Gastroesophageal sphincter (tissue), 3 donors: ENCODE results near the gene TSACC.

Experiments
- CTCF ChIP-seq, 4 experiments: fragments of 200-600 bp in 2 of 4; fragments of 450-650 bp in 2 of 4; sonication (generic) in 1 of 4; IDR thresholded peaks; one replicate each; pipeline ENCODE4 v1.5.1; 2017 to 2019; ENCODE audit warnings: antibody characterized with exemption in 4 of 4, mild to moderate bottlenecking in 2 of 4, moderate library complexity in 2 of 4
- POLR2AphosphoS5 ChIP-seq: sonication (generic); formaldehyde crosslinking; IDR thresholded peaks from one replicate; pipeline ENCODE4 v1.6.1; 2017; ENCODE audit warnings: antibody characterized with exemption

DNA sequence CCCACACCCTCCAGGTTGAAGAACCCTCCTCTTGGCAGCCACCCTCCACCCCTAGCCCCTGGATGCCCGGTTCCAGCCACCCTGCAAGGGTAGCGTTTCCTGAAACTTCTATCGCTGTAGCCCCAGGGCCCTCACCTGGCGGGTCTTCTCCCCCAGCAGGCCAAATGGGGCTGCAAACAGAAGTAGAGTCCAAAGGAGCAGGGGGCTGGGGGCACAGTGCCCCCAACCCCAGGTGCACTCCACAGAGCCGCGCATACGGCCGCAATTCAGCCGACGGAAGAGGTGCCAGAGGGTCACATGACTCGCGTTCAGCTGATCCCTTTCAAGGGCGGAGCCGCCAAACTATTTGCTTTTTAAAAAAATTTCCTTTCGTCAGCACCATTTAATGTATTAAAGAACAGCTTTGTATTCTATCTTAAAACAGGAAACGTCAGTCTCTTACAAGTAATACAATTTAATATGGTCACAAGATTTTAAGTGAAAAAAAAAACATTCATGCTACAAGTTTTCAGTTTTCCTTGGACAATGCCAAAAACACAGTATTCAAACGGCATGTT lies 42.9 kb upstream of the TSACC start, which contains the start of gene GLMP:
- no peak for TF ChIP-seq CTCF (IDR thresholded peaks at IDR 0.05)
- peak; percentile 30 for TF ChIP-seq POLR2AphosphoS5
